HepG2 (cell line): ENCODE measurements around the gene IQGAP3. TPM values are rescaled to one million over a fixed set of nuclear protein-coding genes. Genes with fewer than 3 reads are reported as not detected.

Experiments
- ETV6 ChIP-seq: sonication (generic); formaldehyde crosslinking; conservative IDR thresholded peaks from 2 replicates; pipeline ENCODE4 v1.4.0; 2020; ENCODE audit warnings: missing genetic modification reagents
- GPN1 ChIP-seq: sonication (generic); formaldehyde crosslinking; IDR thresholded peaks from 2 replicates; pipeline ENCODE4 v1.5.1; 2020; ENCODE audit warnings: missing genetic modification reagents, borderline replicate concordance
- GRHL1 ChIP-seq: sonication (generic); formaldehyde crosslinking; conservative IDR thresholded peaks from 2 replicates; pipeline ENCODE4 v1.8.0; 2022; ENCODE audit warnings: missing genetic modification reagents
- HCFC1 ChIP-seq: fragments of 150-350 bp; IDR thresholded peaks from 2 replicates; pipeline ENCODE4 v1.6.1; 2014; ENCODE audit warnings: low read depth, low read length
- KDM3A ChIP-seq: IDR thresholded peaks from 2 replicates; pipeline ENCODE4 v1.6.1; 2018; ENCODE audit warnings: low read depth, missing compliant biosample characterization
- MEIS1 ChIP-seq: sonication (generic); formaldehyde crosslinking; IDR thresholded peaks from 2 replicates; pipeline ENCODE4 v1.9.0; 2021; ENCODE audit warnings: mild to moderate bottlenecking, missing genetic modification reagents, moderate library complexity, borderline replicate concordance
- U2AF2 ChIP-seq: fragments of 200-400 bp; formaldehyde crosslinking; IDR thresholded peaks from 2 replicates; pipeline ENCODE4 v1.6.1; 2017; ENCODE audit warnings: low read depth, mild to moderate bottlenecking, low read length
- ZBTB33 ChIP-seq: sonication (generic); formaldehyde crosslinking; IDR thresholded peaks from 2 replicates; pipeline ENCODE4 v1.4.0; 2020; ENCODE audit warnings: missing genetic modification reagents
- ZBTB42 ChIP-seq: sonication (generic); formaldehyde crosslinking; IDR thresholded peaks from 2 replicates; pipeline ENCODE4 v1.5.0; 2020; ENCODE audit warnings: mild to moderate bottlenecking, missing genetic modification reagents
- ZNF790 ChIP-seq: sonication (generic); formaldehyde crosslinking; IDR thresholded peaks from 2 replicates; pipeline ENCODE4 v1.8.0; 2022; ENCODE audit warnings: missing genetic modification reagents, mild to moderate bottlenecking, borderline replicate concordance
- polyA plus RNA-seq, 8 experiments: library from polyadenylated mRNA; depleted of rRNA in 3 of 8; stranded (reverse) in 7 of 8; unstranded in 1 of 8; fragments of >200 nt; fragmentation: Illumina TruSeq in 4 of 8; extraction: Trizol in 4 of 8; gene quantifications; 2 replicates each; pipeline versions ENCODE4 v1.2.1 to v1.2.3, GENCODE V29; 2011 to 2016; ENCODE audit warnings: low read depth in 4 of 8, missing spikeins in 1 of 8, mixed read lengths in 1 of 8; ENCODE audit not compliant: insufficient read depth in 1 of 8
- total RNA-seq, 5 experiments: library from RNA; depleted of rRNA; stranded (reverse); fragments of >200 nt; fragmentation: Illumina TruSeq; extraction: Trizol; gene quantifications; 2 replicates each; pipeline ENCODE4 v1.2.3, GENCODE V29; 2016; ENCODE audit warnings: low read depth in 1 of 5
- TF ChIP-seq, protein P1 (sequence below): sonication (generic); formaldehyde crosslinking; IDR thresholded peaks from 2 replicates; pipeline ENCODE4 v1.5.1; 2020; ENCODE audit warnings: missing genetic modification reagents, mild to moderate bottlenecking, borderline replicate concordance
- TF ChIP-seq, protein P2 (sequence below): sonication (generic); formaldehyde crosslinking; IDR thresholded peaks from 2 replicates; pipeline ENCODE4 v1.4.0; 2020; ENCODE audit warnings: missing genetic modification reagents, mild to moderate bottlenecking, borderline replicate concordance
- TF ChIP-seq, protein P3 (sequence below): IDR thresholded peaks from 2 replicates; pipeline ENCODE4 v1.6.1; 2016; ENCODE audit warnings: missing biosample characterization, missing genetic modification reagents, low read depth
- TF ChIP-seq, protein P4 (sequence below): sonication (generic); formaldehyde crosslinking; IDR thresholded peaks from 2 replicates; pipeline ENCODE4 v1.5.1; 2020; ENCODE audit warnings: mild to moderate bottlenecking, missing genetic modification reagents, borderline replicate concordance

The IQGAP3 gene
- total and polyA plus RNA-seq, 2 of the 13 experiments (the other 11 are each of a cell fraction or from before 2014, with no cell fraction given), result 13.5 to 14.1 TPM

DNA sequence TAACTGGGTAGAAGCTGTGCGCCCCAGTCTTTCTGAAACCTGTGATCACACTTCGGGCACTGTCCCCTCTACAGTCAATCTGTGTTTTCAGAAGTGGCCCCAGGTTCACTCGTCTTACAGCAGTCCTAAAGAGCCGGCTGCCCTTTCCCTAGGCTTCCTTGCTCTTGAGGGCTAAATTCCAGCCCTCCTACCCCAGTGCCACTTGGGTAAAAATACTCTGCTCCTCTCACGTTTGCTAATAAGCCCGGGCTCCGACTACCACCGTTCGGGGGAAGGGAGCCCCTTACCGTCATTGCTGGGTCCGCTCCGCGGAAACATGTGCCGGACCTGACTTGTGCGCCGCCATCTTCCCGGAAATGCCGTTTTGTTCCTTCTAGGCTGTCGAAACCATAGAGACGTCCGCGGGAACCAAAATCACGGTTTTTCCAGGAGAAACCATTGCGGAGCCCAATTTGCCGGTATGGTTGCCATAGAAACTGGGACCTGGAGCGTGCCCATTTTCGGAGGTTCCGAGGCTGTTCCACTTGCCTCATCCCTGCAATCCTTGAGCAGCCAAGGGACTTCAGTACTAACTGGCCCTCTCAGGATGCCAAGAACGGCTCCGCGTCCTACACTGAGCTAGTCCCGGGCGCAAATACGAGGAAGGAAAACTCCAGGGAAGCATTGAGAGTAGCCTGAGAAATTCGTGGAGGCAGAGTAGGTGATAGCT is 28.9 kb upstream of the IQGAP3 start, which contains the start of gene GPATCH4 (continued):
- TF ChIP-seq GPN1 (no peak), ZBTB42 (no peak), HCFC1 (peak; percentile 63; the same call in 1 of the 2 replicates), ZNF790 (CRISPR knock-in tag) (no peak), ETV6 (CRISPR knock-in tag) (peak; percentile 69; the same call in 1 of the 2 replicates), GRHL1 (CRISPR knock-in tag) (no peak), U2AF2 (no peak), KDM3A (CRISPR knock-in tag) (0 out of 2 replicates have a peak, but pooled peaks have one; percentile 33), ZBTB33 (no peak; the same call in 1 of the 2 replicates), MEIS1 (CRISPR knock-in tag) (no peak; the same call in 1 of the 2 replicates)
- TF ChIP-seq, protein P1, sequence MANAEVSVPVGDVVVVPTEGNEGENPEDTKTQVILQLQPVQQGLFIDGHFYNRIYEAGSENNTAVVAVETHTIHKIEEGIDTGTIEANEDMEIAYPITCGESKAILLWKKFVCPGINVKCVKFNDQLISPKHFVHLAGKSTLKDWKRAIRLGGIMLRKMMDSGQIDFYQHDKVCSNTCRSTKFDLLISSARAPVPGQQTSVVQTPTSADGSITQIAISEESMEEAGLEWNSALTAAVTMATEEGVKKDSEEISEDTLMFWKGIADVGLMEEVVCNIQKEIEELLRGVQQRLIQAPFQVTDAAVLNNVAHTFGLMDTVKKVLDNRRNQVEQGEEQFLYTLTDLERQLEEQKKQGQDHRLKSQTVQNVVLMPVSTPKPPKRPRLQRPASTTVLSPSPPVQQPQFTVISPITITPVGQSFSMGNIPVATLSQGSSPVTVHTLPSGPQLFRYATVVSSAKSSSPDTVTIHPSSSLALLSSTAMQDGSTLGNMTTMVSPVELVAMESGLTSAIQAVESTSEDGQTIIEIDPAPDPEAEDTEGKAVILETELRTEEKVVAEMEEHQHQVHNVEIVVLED (CRISPR knock-in tag), result peak; percentile 67
- TF ChIP-seq, protein P2, sequence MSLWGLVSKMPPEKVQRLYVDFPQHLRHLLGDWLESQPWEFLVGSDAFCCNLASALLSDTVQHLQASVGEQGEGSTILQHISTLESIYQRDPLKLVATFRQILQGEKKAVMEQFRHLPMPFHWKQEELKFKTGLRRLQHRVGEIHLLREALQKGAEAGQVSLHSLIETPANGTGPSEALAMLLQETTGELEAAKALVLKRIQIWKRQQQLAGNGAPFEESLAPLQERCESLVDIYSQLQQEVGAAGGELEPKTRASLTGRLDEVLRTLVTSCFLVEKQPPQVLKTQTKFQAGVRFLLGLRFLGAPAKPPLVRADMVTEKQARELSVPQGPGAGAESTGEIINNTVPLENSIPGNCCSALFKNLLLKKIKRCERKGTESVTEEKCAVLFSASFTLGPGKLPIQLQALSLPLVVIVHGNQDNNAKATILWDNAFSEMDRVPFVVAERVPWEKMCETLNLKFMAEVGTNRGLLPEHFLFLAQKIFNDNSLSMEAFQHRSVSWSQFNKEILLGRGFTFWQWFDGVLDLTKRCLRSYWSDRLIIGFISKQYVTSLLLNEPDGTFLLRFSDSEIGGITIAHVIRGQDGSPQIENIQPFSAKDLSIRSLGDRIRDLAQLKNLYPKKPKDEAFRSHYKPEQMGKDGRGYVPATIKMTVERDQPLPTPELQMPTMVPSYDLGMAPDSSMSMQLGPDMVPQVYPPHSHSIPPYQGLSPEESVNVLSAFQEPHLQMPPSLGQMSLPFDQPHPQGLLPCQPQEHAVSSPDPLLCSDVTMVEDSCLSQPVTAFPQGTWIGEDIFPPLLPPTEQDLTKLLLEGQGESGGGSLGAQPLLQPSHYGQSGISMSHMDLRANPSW (CRISPR knock-in tag), result no peak; the same call in 1 of the 2 replicates
- TF ChIP-seq, protein P3, sequence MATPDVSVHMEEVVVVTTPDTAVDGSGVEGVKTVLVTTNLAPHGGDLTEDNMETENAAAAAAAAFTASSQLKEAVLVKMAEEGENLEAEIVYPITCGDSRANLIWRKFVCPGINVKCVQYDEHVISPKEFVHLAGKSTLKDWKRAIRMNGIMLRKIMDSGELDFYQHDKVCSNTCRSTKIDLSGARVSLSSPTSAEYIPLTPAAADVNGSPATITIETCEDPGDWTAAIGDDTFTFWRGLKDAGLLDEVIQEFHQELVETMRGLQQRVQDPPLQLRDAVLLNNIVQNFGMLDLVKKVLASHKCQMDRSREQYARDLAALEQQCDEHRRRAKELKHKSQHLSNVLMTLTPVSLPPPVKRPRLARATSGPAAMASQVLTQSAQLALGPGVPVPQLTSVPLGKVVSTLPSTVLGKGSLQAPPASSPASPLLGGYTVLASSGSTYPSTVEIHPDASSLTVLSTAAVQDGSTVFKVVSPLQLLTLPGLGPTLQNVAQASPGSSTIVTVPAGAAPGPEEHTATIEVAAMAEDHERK (CRISPR knock-in tag), result no peak
- TF ChIP-seq, protein P4, sequence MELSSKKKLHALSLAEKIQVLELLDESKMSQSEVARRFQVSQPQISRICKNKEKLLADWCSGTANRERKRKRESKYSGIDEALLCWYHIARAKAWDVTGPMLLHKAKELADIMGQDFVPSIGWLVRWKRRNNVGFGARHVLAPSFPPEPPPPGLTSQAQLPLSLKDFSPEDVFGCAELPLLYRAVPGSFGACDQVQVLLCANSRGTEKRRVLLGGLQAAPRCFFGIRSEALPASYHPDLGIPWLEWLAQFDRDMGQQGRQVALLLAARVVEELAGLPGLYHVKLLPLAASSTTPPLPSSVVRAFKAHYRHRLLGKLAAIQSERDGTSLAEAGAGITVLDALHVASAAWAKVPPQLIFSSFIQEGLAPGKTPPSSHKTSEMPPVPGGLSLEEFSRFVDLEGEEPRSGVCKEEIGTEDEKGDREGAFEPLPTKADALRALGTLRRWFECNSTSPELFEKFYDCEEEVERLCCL, result no peak
